Endothelial cell (in vitro differentiated cells): Measurements from ENCODE around the gene CCNB2. TPM values are rescaled to one million over a fixed set of nuclear protein-coding genes. Genes with fewer than 3 reads are reported as not detected.
A peak's percentile ranks its signal among the peaks of the same experiment; 100 is the strongest.

Source experiments
- DNase-seq: peaks from one replicate; pipeline ENCODE4 v3.0.0; 2021; ENCODE audit warnings: low spot score
- H3K27ac Mint-ChIP-seq: one replicate; pipeline ENCODE4 v1.8.0; 2021; ENCODE audit warnings: mixed read lengths, inconsistent platforms; ENCODE audit not compliant: unreplicated experiment
- H3K27me3 Mint-ChIP-seq: one replicate; pipeline ENCODE4 v1.8.0; 2021; ENCODE audit warnings: mild to moderate bottlenecking, moderate library complexity, mixed read lengths, inconsistent platforms; ENCODE audit not compliant: unreplicated experiment
- H3K36me3 Mint-ChIP-seq: one replicate; pipeline ENCODE4 v1.8.0; 2021; ENCODE audit warnings: mild to moderate bottlenecking, low read depth, mixed read lengths, inconsistent platforms; ENCODE audit not compliant: unreplicated experiment
- H3K4me1 Mint-ChIP-seq: one replicate; pipeline ENCODE4 v1.8.0; 2021; ENCODE audit warnings: mild to moderate bottlenecking, mixed read lengths, inconsistent platforms; ENCODE audit not compliant: unreplicated experiment
- H3K4me3 Mint-ChIP-seq: one replicate; pipeline ENCODE4 v1.8.0; 2021; ENCODE audit warnings: mild to moderate bottlenecking, mixed read lengths, inconsistent platforms; ENCODE audit not compliant: unreplicated experiment
- H3K9me3 Mint-ChIP-seq: one replicate; pipeline ENCODE4 v1.8.0; 2021; ENCODE audit warnings: mixed read lengths, inconsistent platforms; ENCODE audit not compliant: unreplicated experiment
- total RNA-seq: library from RNA; stranded (reverse); fragmentation: NEBNext Ultra II Directional; extraction: Animal tissue kit (Norgen Biotek cat#: 25700); gene quantifications from one replicate; pipeline ENCODE4 v1.2.1, GENCODE V29; 2021; ENCODE audit not compliant: unreplicated experiment
- TF ChIP-seq, protein P1 (sequence below): fragments of 200-600 bp; sonication (generic); IDR thresholded peaks from one replicate; pipeline ENCODE4 v1.5.0; 2021; ENCODE audit warnings: antibody characterized with exemption; ENCODE audit not compliant: unreplicated experiment

CCNB2 gene
- total RNA-seq, 1 donor from 2014 or later = 16.5 TPM

- DNase-seq = no peak
- Mint-ChIP-seq H3K27me3 (no peaks in the 10 kb centered on the region), H3K36me3 (peaks cover 12% of the 10 kb centered on the region), H3K4me1 (peaks cover 12% of the 10 kb centered on the region), H3K4me3 (peak overlapping the region; percentile 97), H3K9me3 (no peaks in the 10 kb centered on the region), H3K27ac (peak overlapping the region; percentile 98)
- TF ChIP-seq, protein P1, sequence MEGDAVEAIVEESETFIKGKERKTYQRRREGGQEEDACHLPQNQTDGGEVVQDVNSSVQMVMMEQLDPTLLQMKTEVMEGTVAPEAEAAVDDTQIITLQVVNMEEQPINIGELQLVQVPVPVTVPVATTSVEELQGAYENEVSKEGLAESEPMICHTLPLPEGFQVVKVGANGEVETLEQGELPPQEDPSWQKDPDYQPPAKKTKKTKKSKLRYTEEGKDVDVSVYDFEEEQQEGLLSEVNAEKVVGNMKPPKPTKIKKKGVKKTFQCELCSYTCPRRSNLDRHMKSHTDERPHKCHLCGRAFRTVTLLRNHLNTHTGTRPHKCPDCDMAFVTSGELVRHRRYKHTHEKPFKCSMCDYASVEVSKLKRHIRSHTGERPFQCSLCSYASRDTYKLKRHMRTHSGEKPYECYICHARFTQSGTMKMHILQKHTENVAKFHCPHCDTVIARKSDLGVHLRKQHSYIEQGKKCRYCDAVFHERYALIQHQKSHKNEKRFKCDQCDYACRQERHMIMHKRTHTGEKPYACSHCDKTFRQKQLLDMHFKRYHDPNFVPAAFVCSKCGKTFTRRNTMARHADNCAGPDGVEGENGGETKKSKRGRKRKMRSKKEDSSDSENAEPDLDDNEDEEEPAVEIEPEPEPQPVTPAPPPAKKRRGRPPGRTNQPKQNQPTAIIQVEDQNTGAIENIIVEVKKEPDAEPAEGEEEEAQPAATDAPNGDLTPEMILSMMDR = no peak
Observed at GRCh38 chr15:59104602-59104911, 389 bp upstream of the CCNB2 start.

GRCh38 chr15:59105854-59106253 lies 908 bp downstream of the CCNB2 start:
- DNase-seq = no peak
- Mint-ChIP-seq H3K4me3 (peak overlapping the region; percentile 97), H3K36me3 (peaks cover 4% of the 10 kb centered on the region)

GRCh38 chr15:59111251-59111650 lies 6.3 kb downstream of the CCNB2 start:
- TF ChIP-seq, protein P1 = no peak
- peaks cover 2% of the 10 kb centered on the region for H3K27me3 Mint-ChIP-seq
- H3K36me3 Mint-ChIP-seq = peaks cover 4% of the 10 kb centered on the region
- DNase-seq = no peak
- no peak overlapping the region for H3K27ac Mint-ChIP-seq
- no peak overlapping the region for H3K4me3 Mint-ChIP-seq
- no peaks in the 10 kb centered on the region for H3K9me3 Mint-ChIP-seq
- no peaks in the 10 kb centered on the region for H3K4me1 Mint-ChIP-seq

More at GRCh38 chr15:59105854-59106253, 908 bp downstream of the CCNB2 start:
- TF ChIP-seq, protein P1 = no peak
- H3K9me3 Mint-ChIP-seq = no peaks in the 10 kb centered on the region
- no peaks in the 10 kb centered on the region for H3K27me3 Mint-ChIP-seq
- peaks cover 12% of the 10 kb centered on the region for H3K4me1 Mint-ChIP-seq
- H3K27ac Mint-ChIP-seq = peak overlapping the region; percentile 70

DNA sequence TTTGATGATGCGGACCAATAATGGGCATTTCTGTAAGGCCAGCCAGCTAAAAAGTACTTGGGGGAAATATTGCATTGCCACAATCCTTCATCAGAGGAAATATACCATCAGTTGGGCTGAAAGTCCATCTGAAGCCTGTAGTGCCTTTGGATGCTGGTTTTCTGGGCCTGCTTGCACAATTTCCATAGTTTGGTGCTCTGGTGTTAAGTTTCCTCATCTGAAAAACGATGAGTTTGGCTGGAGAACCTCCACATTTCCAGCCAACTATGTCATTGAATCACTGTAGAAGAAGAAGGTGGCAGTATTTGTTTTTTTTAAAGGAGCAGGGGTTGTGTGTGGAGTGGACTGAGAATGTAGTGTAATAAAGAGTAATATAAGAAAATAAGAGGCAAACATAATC lies 10.1 kb downstream of the CCNB2 start:
- Mint-ChIP-seq H3K9me3 (no peaks in the 10 kb centered on the region), H3K4me1 (no peaks in the 10 kb centered on the region), H3K36me3 (peaks cover 5% of the 10 kb centered on the region), H3K27ac (no peak overlapping the region), H3K4me3 (no peak overlapping the region), H3K27me3 (peaks cover 2% of the 10 kb centered on the region)
- TF ChIP-seq, protein P1 = no peak
- no peak for DNase-seq

- no peak for DNase-seq
- H3K4me3 Mint-ChIP-seq = no peak overlapping the region
- TF ChIP-seq, protein P1 = no peak
- H3K27ac Mint-ChIP-seq = no peak overlapping the region
- no peaks in the 10 kb centered on the region for H3K9me3 Mint-ChIP-seq
- H3K4me1 Mint-ChIP-seq = no peaks in the 10 kb centered on the region
- peaks cover 2% of the 10 kb centered on the region for H3K27me3 Mint-ChIP-seq
- peaks cover 5% of the 10 kb centered on the region for H3K36me3 Mint-ChIP-seq
Observed at GRCh38 chr15:59116141-59116540, 11.2 kb downstream of the CCNB2 start.
